Epidermal melanocyte (primary cell): ENCODE results near the gene PIK3C2G.
"Not testable (repeated sequence)": the region's sequence is repeated elsewhere in the genome, so short reads cannot be mapped to it uniquely, and the experiment has no call there.

Experiments
- DNase-seq: peaks from one replicate; pipeline ENCODE4 v3.0.0; 2011; ENCODE audit warnings: low spot score; ENCODE audit not compliant: insufficient read length

The PIK3C2G gene

DNA sequence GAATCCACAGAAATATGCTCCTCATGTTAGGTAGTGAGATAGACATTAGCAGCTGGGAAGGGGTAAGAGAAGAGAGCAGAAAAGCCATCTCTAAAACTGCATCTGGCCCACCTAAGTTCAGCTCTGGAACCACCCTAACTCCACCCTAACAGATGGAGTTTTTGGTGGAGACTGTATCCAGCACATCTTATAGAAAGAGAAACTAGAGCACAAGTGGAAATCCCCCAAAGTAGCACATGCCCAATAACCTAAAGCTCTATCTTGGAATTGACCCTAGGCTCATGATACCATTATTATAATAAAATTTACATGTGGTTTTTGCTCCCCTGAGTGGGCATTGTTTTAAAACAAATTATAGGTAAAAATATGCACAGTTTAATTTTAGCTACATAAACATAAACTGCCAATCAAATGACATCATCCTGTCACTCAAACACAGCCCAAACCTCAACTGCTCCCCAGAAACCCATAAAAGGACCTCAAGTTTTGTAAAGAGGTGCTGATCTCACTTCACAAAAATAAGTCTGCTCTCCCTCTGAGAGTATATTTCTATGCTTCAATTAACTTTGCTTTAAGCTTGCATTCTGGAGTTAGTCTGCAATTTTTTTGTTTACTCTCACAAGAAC is 206.4 kb downstream of the PIK3C2G start:
- DNase-seq: no peak

- DNase-seq: no peak
These were observed 207.1 kb downstream of the PIK3C2G start for GRCh38 chr12:18468246-18469075.

- DNase-seq: no peak
These were observed 208.9 kb downstream of the PIK3C2G start for GRCh38 chr12:18470251-18470650.

DNA sequence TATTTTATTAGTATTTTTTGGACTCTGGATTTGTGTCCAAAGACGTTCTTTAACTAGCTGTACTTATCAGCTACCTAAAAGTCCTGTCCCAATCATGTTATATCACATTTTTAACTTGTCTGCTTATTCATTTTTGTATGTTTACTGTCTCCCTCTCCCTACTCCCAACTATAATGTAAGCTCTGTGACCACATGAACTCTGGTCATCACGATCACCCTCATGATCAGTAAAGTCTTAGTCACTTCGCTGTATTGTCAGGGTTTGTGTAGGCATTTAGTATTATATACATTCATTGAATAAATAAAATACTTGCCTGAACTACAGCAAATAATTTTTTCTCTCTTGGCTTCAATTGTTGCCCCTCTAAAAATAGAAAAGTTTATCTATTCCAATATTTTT is 211.0 kb downstream of the PIK3C2G start:
- DNase-seq: no peak

DNA sequence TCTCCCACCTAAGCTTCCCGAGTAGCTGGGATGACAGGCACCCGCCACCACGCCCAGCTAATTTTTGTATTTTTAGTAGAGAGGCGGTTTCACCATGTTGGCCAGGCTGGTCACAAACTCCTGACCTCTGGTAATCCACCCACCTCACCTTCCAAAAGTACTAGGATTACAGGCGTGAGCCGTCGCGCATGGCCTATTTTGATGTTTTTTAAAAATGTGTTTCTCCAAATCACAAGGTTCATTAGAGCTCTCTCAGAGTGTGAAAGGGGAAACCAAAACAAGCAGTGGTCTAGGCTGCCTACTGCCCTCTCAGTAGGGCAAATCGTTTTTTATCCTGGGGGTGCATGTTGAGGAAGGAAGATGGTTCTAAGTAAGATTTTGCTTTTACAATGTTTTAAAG is 211.5 kb downstream of the PIK3C2G start:
- no peak for DNase-seq

- DNase-seq: no peak
These were observed 215.5 kb downstream of the PIK3C2G start for GRCh38 chr12:18476861-18477260.

GRCh38 chr12:18479256-18479655 is 217.9 kb downstream of the PIK3C2G start:
- DNase-seq: no peak

GRCh38 chr12:18482601-18483120 is 221.3 kb downstream of the PIK3C2G start:
- DNase-seq: no peak

GRCh38 chr12:18483698-18484325 is 222.5 kb downstream of the PIK3C2G start:
- no peak for DNase-seq

GRCh38 chr12:18486036-18486435 is 224.7 kb downstream of the PIK3C2G start:
- no peak for DNase-seq

- no peak for DNase-seq
These were observed 226.2 kb downstream of the PIK3C2G start for GRCh38 chr12:18487509-18487908.

DNA sequence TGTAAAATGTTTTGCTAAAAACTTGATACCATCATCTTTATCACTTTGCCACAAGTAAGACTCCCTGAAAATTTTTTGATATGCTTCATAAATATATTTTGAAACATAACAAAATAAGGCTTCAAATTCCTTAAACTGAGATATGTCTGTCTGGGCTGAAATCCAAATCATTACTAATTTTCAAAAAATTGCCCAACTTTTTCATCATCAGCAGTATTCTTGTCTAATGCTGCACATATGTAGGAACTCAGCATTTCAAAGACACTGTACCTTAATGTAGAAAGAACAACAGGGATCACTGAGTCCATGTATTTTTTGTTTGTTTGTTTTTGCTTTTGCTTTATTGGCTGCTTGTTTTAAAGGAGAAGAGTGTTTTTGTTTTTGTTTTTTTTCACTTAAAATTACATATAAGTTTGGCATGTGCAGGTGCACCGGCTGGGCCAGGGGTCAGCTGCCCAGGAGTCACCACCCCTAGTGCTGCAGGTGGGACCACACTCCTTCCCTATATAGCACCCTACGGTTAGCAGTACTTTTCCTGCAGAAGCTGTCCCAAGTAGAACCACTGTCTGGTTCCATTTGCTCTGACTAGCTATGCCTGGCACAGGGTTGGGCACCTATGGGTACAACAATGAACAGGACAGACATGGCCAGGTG is 231.2 kb downstream of the PIK3C2G start:
- no peak for DNase-seq

DNA sequence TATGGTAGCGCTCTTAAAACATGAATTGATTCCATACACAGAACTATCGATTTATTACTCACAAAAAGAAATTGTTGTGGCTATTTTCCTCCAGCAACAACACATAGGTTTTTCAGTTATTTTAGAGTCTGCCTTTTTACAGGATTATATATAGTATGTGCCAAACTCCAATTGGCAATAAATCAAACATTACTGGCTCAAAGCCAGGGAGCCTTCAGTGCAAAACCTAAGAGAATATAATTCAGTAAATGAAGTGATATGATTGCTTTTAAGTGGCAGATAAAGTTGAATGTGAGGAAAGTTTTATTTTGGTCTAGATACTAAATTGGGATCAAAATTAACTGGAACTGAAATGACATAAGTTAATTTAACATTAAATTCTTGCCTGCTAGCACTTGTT is 234.8 kb downstream of the PIK3C2G start:
- no peak for DNase-seq

GRCh38 chr12:18500160-18500574 is 238.8 kb downstream of the PIK3C2G start:
- not testable (repeated sequence) for DNase-seq

GRCh38 chr12:18500736-18501135 is 239.4 kb downstream of the PIK3C2G start:
- not testable (repeated sequence) for DNase-seq

GRCh38 chr12:18502422-18502968 is 241.2 kb downstream of the PIK3C2G start:
- no peak for DNase-seq

DNA sequence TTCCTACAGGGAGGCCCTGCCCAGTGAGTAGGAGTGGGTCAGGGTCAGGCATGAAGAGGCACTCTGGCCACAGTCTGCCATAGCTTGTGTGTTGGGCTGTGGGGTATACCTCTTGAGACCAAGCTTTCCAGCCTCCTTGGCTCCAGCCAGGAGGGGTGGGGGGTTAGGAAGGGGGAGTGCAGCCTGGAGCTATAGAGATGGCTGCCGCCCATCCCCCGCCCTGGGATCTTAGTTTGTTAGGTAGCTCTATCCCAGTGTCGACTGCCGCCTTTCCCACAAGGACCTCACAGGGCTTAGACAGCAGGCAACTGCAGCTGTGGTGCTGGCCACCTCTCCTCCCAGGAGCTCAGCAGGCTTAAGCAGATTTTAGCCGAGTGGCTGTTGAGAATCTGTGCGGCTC is 260.1 kb downstream of the PIK3C2G start:
- DNase-seq: no peak

DNA sequence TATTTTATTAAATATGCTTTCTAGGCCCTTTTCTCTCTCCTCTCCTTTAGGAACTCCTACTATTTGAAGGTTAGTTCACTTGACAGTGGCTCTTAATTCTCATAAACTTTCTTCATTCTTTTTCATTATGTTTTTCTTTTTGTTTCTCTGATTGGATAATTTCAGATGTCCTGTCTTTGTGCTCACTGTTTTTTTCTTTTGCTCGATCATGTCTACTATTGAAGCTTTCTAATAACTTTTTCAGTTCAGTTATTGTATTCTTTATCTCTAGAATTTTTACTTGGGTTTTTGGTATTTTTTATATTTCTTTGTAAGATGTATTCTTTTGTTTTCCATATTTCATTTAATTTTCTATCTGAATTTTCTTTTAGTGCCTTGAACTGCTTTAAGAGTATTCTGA is 261.5 kb downstream of the PIK3C2G start:
- DNase-seq: no peak

GRCh38 chr12:18542497-18542896 is 281.2 kb downstream of the PIK3C2G start:
- DNase-seq: not testable (repeated sequence)

- DNase-seq: no peak
These were observed 285.1 kb downstream of the PIK3C2G start for GRCh38 chr12:18546399-18546798.

- no peak for DNase-seq
These were observed 288.3 kb downstream of the PIK3C2G start for GRCh38 chr12:18549598-18549997.
